HepG2 (cell line): Measurements from ENCODE around the gene ADAMTS17. TPM values are rescaled to one million over a fixed set of nuclear protein-coding genes. Genes with fewer than 3 reads are reported as not detected.

Experiments used
- ATAC-seq: fragments of 200-7000 bp; cut with Tn5 transposase; 3 replicates; pipeline ENCODE4 v1.9.1; 2020; ENCODE audit warnings: mild to moderate bottlenecking, moderate library complexity
- BruUV-seq: library from RNA; stranded (reverse); fragments of 400-500 nt; replicated peaks from 2 replicates; lab custom pipeline; 2021; lab: Mats Ljungman, UMichigan
- CTCF ChIA-PET: fragments of 300-600 bp; formaldehyde crosslinking; extraction: SDS; loops from one replicate; lab custom pipeline; 2021; ENCODE audit warnings: low total read pairs, inconsistent platforms, low intra/inter-chr PET ratio; lab: Yijun Ruan, JAX
- POLR2A ChIA-PET: fragments of 350-600 bp; sonication (Branson Sonifier 250); formaldehyde crosslinking; loops from one replicate; lab custom pipeline; 2020; ENCODE audit warnings: antibody characterized with exemption, inconsistent platforms; lab: Yijun Ruan, JAX
- DNase-seq: peaks from one replicate; pipeline ENCODE4 v3.0.0-alpha.2; 2015; ENCODE audit warnings: low spot score
- FAIRE-seq: peaks from 3 replicates; lab custom pipeline; 2011; peaks lifted over from hg19 to GRCh38; lab: Jason Lieb, UNC
- H2AFZ ChIP-seq: one replicate; pipeline ENCODE4 v1.6.1; 2011; ENCODE audit warnings: low read length, inconsistent platforms
- H3K27ac ChIP-seq: fragments of 300-600 bp; 3 replicates; pipeline ENCODE4 v1.8.0; 2011; ENCODE audit warnings: mixed run types, mild to moderate bottlenecking, mixed read lengths, low read length, inconsistent platforms; ENCODE audit not compliant: insufficient read depth; ENCODE audit errors: extremely low read length
- H3K27me3 ChIP-seq, 2 experiments: fragments of 200-600 bp in 1 of 2; 2 replicates in 1 of 2; 3 replicates in 1 of 2; pipeline versions ENCODE4 v1.6.0 to v1.8.0; 2011; ENCODE audit warnings: low read length in 2 of 2, mild to moderate bottlenecking in 2 of 2, moderate library complexity in 2 of 2, inconsistent platforms in 1 of 2; ENCODE audit not compliant: insufficient read depth in 2 of 2, control insufficient read depth in 1 of 2
- H3K36me3 ChIP-seq, 2 experiments: fragments of 200-600 bp in 1 of 2; replicated peaks in 1 of 2; 2 replicates in 1 of 2; 3 replicates in 1 of 2; pipeline versions ENCODE4 v1.5.1 to v1.8.0; 2011; ENCODE audit warnings: low read length in 2 of 2, inconsistent platforms in 1 of 2; ENCODE audit not compliant: insufficient read depth in 2 of 2, control insufficient read depth in 1 of 2
- H3K4me1 ChIP-seq: 2 replicates; pipeline ENCODE4 v1.5.1; 2012; ENCODE audit warnings: low read length, inconsistent platforms; ENCODE audit not compliant: insufficient read depth
- H3K4me2 ChIP-seq: 2 replicates; pipeline ENCODE4 v1.6.0; 2011; ENCODE audit warnings: low read depth, low read length, inconsistent platforms
- H3K4me3 ChIP-seq, 3 experiments: fragments of 200-600 bp in 1 of 3; sonication (generic), shearing (Covaris generic) in 1 of 3; replicated peaks in 1 of 3; 2 replicates each; pipeline ENCODE4 v1.5.1; 2011 to 2016; ENCODE audit warnings: low read length in 3 of 3, inconsistent platforms in 2 of 3, low read depth in 2 of 3, mild to moderate bottlenecking in 2 of 3, control low read depth in 1 of 3, mixed read lengths in 1 of 3; ENCODE audit not compliant: insufficient read depth in 1 of 3
- H3K79me2 ChIP-seq: one replicate; pipeline ENCODE4 v1.6.1; 2011; ENCODE audit warnings: low read length, inconsistent platforms; ENCODE audit not compliant: insufficient read depth
- H3K9ac ChIP-seq: 2 replicates; pipeline ENCODE4 v1.6.0; 2011; ENCODE audit warnings: mild to moderate bottlenecking, low read depth, low read length, inconsistent platforms; ENCODE audit not compliant: insufficient read depth
- H3K9me3 ChIP-seq: 2 replicates; pipeline ENCODE4 v1.5.1; 2012; ENCODE audit warnings: mild to moderate bottlenecking, low read length
- H4K20me1 ChIP-seq: 2 replicates; pipeline ENCODE4 v1.6.0; 2011; ENCODE audit warnings: inconsistent platforms, mild to moderate bottlenecking, low read length, moderate library complexity; ENCODE audit not compliant: insufficient read depth
- FOXA1 ChIP-seq, 2 experiments: fragments of 450-650 bp in 1 of 2; sonication (generic) in 1 of 2; formaldehyde crosslinking in 1 of 2; IDR thresholded peaks; 2 replicates each; pipeline versions ENCODE4 v1.4.0 to v1.6.1; 2016 to 2020; ENCODE audit warnings: missing genetic modification reagents in 1 of 2
- KAT2B ChIP-seq: fragments of 150-350 bp; IDR thresholded peaks from 2 replicates; pipeline ENCODE4 v1.6.1; 2014; ENCODE audit warnings: low read depth, low read length, borderline replicate concordance
- PATZ1 ChIP-seq: sonication (generic); formaldehyde crosslinking; IDR thresholded peaks from 2 replicates; pipeline ENCODE4 v1.4.0; 2020; ENCODE audit warnings: missing genetic modification reagents
- SMARCE1 ChIP-seq: fragments of 450-650 bp; IDR thresholded peaks from 2 replicates; pipeline ENCODE4 v1.6.1; 2017; ENCODE audit warnings: borderline replicate concordance
- ZNF274 ChIP-seq: sonication (generic); formaldehyde crosslinking; IDR thresholded peaks from 2 replicates; pipeline ENCODE4 v1.5.1; 2020; ENCODE audit warnings: mild to moderate bottlenecking, missing genetic modification reagents
- ZNF775 ChIP-seq: sonication (generic); formaldehyde crosslinking; IDR thresholded peaks from 2 replicates; pipeline ENCODE4 v1.4.0; 2020; ENCODE audit warnings: missing genetic modification reagents, mild to moderate bottlenecking, moderate library complexity, borderline replicate concordance
- ZNF83 ChIP-seq: sonication (generic); formaldehyde crosslinking; IDR thresholded peaks from 2 replicates; pipeline ENCODE4 v1.4.0; 2020; ENCODE audit warnings: missing genetic modification reagents, mild to moderate bottlenecking, borderline replicate concordance
- WGBS: methylation state at CpG from one replicate; pipeline ENCODE4 v1.1.6; 2017; ENCODE audit warnings: low lambda C conversion rate; 5-methylcytosine and 5-hydroxymethylcytosine counted together
- in situ Hi-C: cut with HindIII; loops from 2 replicates; pipeline ENCODE4 v1.10.0; 2017; ENCODE audit warnings: low pct_unique_long_range_greater_than_20kb; ENCODE audit not compliant: extremely low pct_ligation_motif_present
- intact Hi-C: fragments of 100-400 bp; cut with micrococcal nuclease; formaldehyde crosslinking; loops from one replicate; pipeline ENCODE4 v1.10.0; 2022; ENCODE audit not compliant: unreplicated experiment
- polyA plus RNA-seq, 8 experiments: library from polyadenylated mRNA; depleted of rRNA in 3 of 8; stranded (reverse) in 7 of 8; unstranded in 1 of 8; fragments of >200 nt; fragmentation: Illumina TruSeq in 4 of 8; extraction: Trizol in 4 of 8; gene quantifications; 2 replicates each; pipeline versions ENCODE4 v1.2.1 to v1.2.3, GENCODE V29; 2011 to 2016; ENCODE audit warnings: low read depth in 4 of 8, missing spikeins in 1 of 8, mixed read lengths in 1 of 8; ENCODE audit not compliant: insufficient read depth in 1 of 8
- total RNA-seq, 5 experiments: library from RNA; depleted of rRNA; stranded (reverse); fragments of >200 nt; fragmentation: Illumina TruSeq; extraction: Trizol; gene quantifications; 2 replicates each; pipeline ENCODE4 v1.2.3, GENCODE V29; 2016; ENCODE audit warnings: low read depth in 1 of 5

Gene ADAMTS17
- total and polyA plus RNA-seq, 2 of the 13 experiments (the other 11 are each of a cell fraction or from before 2014, with no cell fraction given), result 0.02 to 0.04 TPM

DNA sequence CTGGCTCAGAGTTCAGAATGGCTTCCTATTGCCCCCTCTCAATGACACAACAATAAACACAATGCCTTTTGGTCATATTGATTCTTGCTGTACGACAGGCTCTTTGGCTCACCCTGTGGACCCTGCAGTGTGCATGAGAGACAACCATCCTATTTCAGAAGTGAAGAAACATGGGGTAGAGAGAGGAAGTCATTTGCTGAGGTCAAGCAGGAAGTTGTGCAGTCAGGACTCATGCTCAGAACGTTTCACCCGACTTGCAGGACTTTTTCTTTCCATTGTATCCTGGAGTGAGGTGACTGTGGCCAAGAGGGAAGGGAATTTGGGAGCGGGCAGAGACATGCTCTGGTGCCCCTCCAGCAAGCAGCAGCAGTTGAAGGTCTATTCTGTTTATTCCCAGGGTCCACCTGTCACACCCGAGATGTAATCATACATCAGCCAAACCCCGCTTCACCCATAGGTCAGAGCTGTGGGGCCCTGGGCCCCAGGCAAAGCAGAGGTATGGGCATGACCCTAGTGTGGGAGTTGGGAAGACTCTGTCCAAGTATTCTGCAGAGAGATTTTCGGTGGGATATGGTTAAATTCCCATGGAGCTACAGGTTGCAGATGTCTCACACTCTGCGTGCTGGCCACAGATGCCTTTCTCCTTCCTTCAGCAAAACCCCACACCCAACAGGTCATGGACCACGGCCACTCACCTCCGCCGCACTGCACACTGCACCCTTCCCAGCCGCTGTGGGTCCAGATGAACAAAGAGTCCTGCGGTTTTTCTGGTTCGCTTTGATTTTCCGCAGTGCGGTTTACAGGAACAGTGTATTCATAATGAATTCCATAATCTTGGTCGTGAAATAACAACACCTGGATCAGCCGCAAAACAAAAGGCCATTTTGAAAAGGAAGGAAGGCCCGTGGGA is 290.6 kb downstream of the ADAMTS17 start (continued):
- TF ChIP-seq SMARCE1, result no peak
- TF ChIP-seq ZNF775, result no peak
- TF ChIP-seq ZNF274 (CRISPR knock-in tag), result no peak
- TF ChIP-seq KAT2B, result no peak
- TF ChIP-seq PATZ1 (CRISPR knock-in tag), result no peak
- TF ChIP-seq ZNF83 (CRISPR knock-in tag), result no peak

DNA sequence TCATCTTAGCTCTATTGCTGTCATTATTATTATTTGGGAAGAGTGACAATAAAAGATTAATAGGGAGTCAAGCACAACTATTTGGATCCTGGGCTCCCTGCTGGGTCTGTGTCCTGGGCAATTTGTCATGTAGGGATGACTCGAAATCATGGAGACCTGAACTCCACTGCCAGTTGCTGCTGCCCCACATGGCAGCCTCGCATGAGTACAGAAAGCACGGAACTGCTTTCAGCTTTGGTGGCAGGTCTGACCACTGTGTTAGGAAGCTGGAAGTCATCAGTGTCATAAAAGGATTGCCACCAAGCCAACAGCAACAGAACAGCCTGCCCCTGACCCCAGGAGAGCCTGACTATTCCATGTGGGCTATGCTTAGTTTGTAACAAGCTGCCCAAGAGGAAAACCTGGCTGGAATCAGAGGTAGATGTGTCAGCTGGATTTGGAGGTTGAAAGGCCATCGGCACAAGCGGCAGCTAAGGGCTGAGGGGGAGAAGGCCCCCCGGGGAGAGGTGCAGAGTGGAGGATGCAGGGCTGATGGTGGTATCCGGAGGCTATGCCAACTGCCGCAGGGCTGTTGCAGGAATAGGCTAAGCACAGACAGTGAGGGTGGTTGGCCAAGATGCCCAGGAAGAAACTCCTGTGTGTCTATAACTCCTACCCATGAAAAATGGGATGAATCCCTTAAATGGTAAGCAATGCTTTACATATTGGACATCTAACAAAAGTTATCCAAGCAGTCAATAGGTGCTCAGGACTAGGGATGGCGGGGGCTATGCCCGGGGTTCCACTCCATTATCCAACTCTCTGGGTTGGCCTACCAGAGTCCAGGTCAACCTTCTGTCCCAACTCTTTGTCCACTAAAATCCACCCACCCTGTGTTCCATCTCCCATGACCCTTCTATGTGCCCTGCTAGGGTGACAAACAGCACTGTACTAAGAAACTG is 291.6 kb downstream of the ADAMTS17 start:
- CTCF ChIA-PET, result no interaction called here
- in situ Hi-C loops, result no loop called here

More for the DNA sequence above, 291.6 kb downstream of the ADAMTS17 start:
- no peak for FAIRE-seq
- Histone ChIP-seq H3K36me3 (no peaks in the 10 kb centered on the region), H2AFZ (no peak overlapping the region), H3K4me3 (no peak overlapping the region), H3K9me3 (no peaks in the 10 kb centered on the region), H3K4me2 (no peak overlapping the region), H3K4me1 (no peaks in the 10 kb centered on the region), H3K79me2 (no peaks in the 10 kb centered on the region), H3K27ac (no peak overlapping the region), H4K20me1 (no peaks in the 10 kb centered on the region), H3K27me3 (peaks cover 1 to 9% of the 10 kb centered on the region in 2 experiments; a peak in 1 of 5 replicates), H3K9ac (no peak overlapping the region)
- POLR2A ChIA-PET, result no interaction called here
- DNase-seq, result no peak
- no peak for ATAC-seq
- 44% methylated on average over 8 of the region's 10 CpGs for WGBS
- no TSS peak for BruUV-seq
- intact Hi-C loops, result no loop called here
- no peak for TF ChIP-seq FOXA1 (IDR thresholded peaks at IDR 0.05)
- no peak for TF ChIP-seq FOXA1 (CRISPR knock-in tag; IDR thresholded peaks at IDR 0.05)
